ENCODE measurements around the gene ZEB1. TPM values are rescaled to one million over a fixed set of nuclear protein-coding genes. Genes with fewer than 3 reads are reported as not detected.

Gene ZEB1
- polyA plus RNA-seq, 1 experiment, result 154 TPM

- Histone ChIP-seq H3K27ac (ENCODE audit: low read depth, low read length) (no peak overlapping the region), H3K4me3 (ENCODE audit: low read depth, low read length) (no peak overlapping the region), H3K27me3 (ENCODE audit: control insufficient read depth, insufficient read depth, low read length) (no peaks in the 10 kb centered on the region), H3K9me3 (ENCODE audit: control insufficient read depth, insufficient read depth, low read length) (no peaks in the 10 kb centered on the region; the same call in 1 of the 2 replicates)
- TF ChIP-seq, protein P1, sequence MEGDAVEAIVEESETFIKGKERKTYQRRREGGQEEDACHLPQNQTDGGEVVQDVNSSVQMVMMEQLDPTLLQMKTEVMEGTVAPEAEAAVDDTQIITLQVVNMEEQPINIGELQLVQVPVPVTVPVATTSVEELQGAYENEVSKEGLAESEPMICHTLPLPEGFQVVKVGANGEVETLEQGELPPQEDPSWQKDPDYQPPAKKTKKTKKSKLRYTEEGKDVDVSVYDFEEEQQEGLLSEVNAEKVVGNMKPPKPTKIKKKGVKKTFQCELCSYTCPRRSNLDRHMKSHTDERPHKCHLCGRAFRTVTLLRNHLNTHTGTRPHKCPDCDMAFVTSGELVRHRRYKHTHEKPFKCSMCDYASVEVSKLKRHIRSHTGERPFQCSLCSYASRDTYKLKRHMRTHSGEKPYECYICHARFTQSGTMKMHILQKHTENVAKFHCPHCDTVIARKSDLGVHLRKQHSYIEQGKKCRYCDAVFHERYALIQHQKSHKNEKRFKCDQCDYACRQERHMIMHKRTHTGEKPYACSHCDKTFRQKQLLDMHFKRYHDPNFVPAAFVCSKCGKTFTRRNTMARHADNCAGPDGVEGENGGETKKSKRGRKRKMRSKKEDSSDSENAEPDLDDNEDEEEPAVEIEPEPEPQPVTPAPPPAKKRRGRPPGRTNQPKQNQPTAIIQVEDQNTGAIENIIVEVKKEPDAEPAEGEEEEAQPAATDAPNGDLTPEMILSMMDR (IDR thresholded peaks at IDR 0.05; ENCODE audit: low read depth, low read length), result no peak
- ChIA-PET CTCF (no interaction called here), POLR2A (no interaction called here)
- DNase-seq (ENCODE audit: low read depth, low spot score), result no peak
Measured at GRCh38 chr10:31451766-31452165, 132.8 kb downstream of the ZEB1 start.

DNA sequence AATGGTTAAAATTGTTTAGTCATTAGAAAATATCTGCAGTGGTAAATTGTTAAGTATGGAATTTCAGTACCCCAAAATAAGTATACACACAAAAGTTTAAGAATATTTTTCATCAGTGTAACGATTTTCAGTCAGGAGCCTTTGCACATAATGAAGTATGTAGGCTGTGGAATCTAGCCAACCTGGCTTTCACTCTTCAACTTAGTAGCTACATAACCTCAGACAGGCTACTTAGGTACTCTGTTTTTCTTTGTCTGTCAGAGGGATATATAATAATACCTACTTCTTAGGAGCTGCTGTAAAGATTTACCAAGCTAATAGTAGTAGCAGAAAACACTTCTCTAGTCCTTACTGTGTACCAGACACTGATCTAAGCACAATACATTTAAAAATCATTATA lies 137.5 kb downstream of the ZEB1 start:
- no peak for DNase-seq (ENCODE audit: low read depth, low spot score)
- TF ChIP-seq, protein P1 (IDR thresholded peaks at IDR 0.05; ENCODE audit: low read depth, low read length), result no peak
- Histone ChIP-seq H3K27ac (ENCODE audit: low read depth, low read length) (no peak overlapping the region), H3K4me3 (ENCODE audit: low read depth, low read length) (no peak overlapping the region), H3K27me3 (ENCODE audit: control insufficient read depth, insufficient read depth, low read length) (no peaks in the 10 kb centered on the region), H3K9me3 (ENCODE audit: control insufficient read depth, insufficient read depth, low read length) (no peaks in the 10 kb centered on the region)
- POLR2A ChIA-PET, result no interaction called here
- CTCF ChIA-PET, result no interaction called here

DNA sequence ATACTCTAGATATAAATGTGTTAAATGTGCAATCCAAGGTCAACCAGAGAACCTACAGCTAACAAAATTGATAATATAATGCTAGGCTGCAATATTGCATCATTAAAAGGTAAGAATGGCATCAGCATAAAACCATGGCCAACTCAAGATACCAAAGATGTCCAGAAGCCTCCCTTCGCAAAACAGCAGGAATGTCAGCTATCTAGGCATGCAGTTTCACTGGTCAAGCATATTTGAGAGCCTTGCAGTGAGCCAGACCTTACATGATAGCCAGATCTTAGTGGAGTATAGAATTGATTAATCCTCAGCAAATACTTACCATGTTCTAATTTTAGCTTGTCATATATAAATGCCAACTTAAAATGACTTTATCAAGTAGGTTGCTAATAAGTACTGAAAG lies 138.8 kb downstream of the ZEB1 start:
- no peak overlapping the region for H3K27ac ChIP-seq (ENCODE audit: low read depth, low read length)
- ChIA-PET POLR2A (no interaction called here), CTCF (interaction anchor here (0.7 kb wide), 1 partner anchor 15 kb away, joined by 6 read pairs; no protein-coding TSS in a partner anchor)
- DNase-seq (ENCODE audit: low read depth, low spot score), result no peak
- H3K27me3 ChIP-seq (ENCODE audit: control insufficient read depth, insufficient read depth, low read length), result no peaks in the 10 kb centered on the region
- TF ChIP-seq, protein P1 (IDR thresholded peaks at IDR 0.05; ENCODE audit: low read depth, low read length), result no peak
- no peak overlapping the region for H3K4me3 ChIP-seq (ENCODE audit: low read depth, low read length)
- H3K9me3 ChIP-seq (ENCODE audit: control insufficient read depth, insufficient read depth, low read length), result no peaks in the 10 kb centered on the region

- Histone ChIP-seq H3K27ac (ENCODE audit: low read depth, low read length) (no peak overlapping the region), H3K4me3 (ENCODE audit: low read depth, low read length) (no peak overlapping the region), H3K9me3 (ENCODE audit: control insufficient read depth, insufficient read depth, low read length) (0 out of 2 replicates have a peak, but pooled peaks cover under 1% of the 10 kb centered on the region), H3K27me3 (ENCODE audit: control insufficient read depth, insufficient read depth, low read length) (no peaks in the 10 kb centered on the region)
- TF ChIP-seq, protein P1 (IDR thresholded peaks at IDR 0.05; ENCODE audit: low read depth, low read length), result no peak
- no peak for DNase-seq (ENCODE audit: low read depth, low spot score)
- ChIA-PET CTCF (no interaction called here), POLR2A (no interaction called here)
Measured at GRCh38 chr10:31458974-31459373, 140.0 kb downstream of the ZEB1 start.

- CTCF ChIA-PET, result no interaction called here
- no peak for DNase-seq (ENCODE audit: low read depth, low spot score)
- TF ChIP-seq, protein P1 (IDR thresholded peaks at IDR 0.05; ENCODE audit: low read depth, low read length), result no peak
- POLR2A ChIA-PET, result interaction anchor here (0.7 kb wide), 1 partner anchor 426 kb away, joined by 8 read pairs; no protein-coding TSS in a partner anchor
- Histone ChIP-seq H3K9me3 (ENCODE audit: control insufficient read depth, insufficient read depth, low read length) (0 out of 2 replicates have a peak, but pooled peaks cover 2% of the 10 kb centered on the region), H3K27ac (ENCODE audit: low read depth, low read length) (no peak overlapping the region), H3K27me3 (ENCODE audit: control insufficient read depth, insufficient read depth, low read length) (no peaks in the 10 kb centered on the region), H3K4me3 (ENCODE audit: low read depth, low read length) (no peak overlapping the region)
Measured at GRCh38 chr10:31460242-31460641, 141.2 kb downstream of the ZEB1 start.
